ENCODE results near the gene ADIPOR2. TPM values are rescaled to one million over a fixed set of nuclear protein-coding genes. Genes with fewer than 3 reads are reported as not detected.
"Not testable (repeated sequence)": the region's sequence is repeated elsewhere in the genome, so short reads cannot be mapped to it uniquely, and the experiment has no call there.

ADIPOR2 gene
- total RNA-seq, 1 donor from 2014 or later: 22.7 TPM

GRCh38 chr12:1724250-1724649, 33.4 kb downstream of the ADIPOR2 start:
- Histone ChIP-seq H3K27me3 (ENCODE audit: control insufficient read depth, insufficient read depth, low read length) (no peaks in the 10 kb centered on the region), H3K4me3 (ENCODE audit: low read depth, low read length) (no peak overlapping the region), H3K36me3 (ENCODE audit: control insufficient read depth, insufficient read depth, low read length) (no peaks in the 10 kb centered on the region)
- DNase-seq (ENCODE audit: low read depth): no peak
- no peak for TF ChIP-seq CTCF (IDR thresholded peaks at IDR 0.05; ENCODE audit: insufficient read depth, low read length, poor library complexity, severe bottlenecking)

GRCh38 chr12:1726753-1727152, 35.9 kb downstream of the ADIPOR2 start:
- Histone ChIP-seq H3K27me3 (ENCODE audit: control insufficient read depth, insufficient read depth, low read length) (no peaks in the 10 kb centered on the region), H3K36me3 (ENCODE audit: control insufficient read depth, insufficient read depth, low read length) (no peaks in the 10 kb centered on the region), H3K4me3 (ENCODE audit: low read depth, low read length) (no peak overlapping the region)
- no peak for TF ChIP-seq CTCF (IDR thresholded peaks at IDR 0.05; ENCODE audit: insufficient read depth, low read length, poor library complexity, severe bottlenecking)
- no peak for DNase-seq (ENCODE audit: low read depth)

GRCh38 chr12:1728824-1729223, 38.0 kb downstream of the ADIPOR2 start:
- H3K27me3 ChIP-seq (ENCODE audit: control insufficient read depth, insufficient read depth, low read length): no peaks in the 10 kb centered on the region
- no peak for DNase-seq (ENCODE audit: low read depth)
- no peak for TF ChIP-seq CTCF (IDR thresholded peaks at IDR 0.05; ENCODE audit: insufficient read depth, low read length, poor library complexity, severe bottlenecking)
- H3K4me3 ChIP-seq (ENCODE audit: low read depth, low read length): no peak overlapping the region
- no peaks in the 10 kb centered on the region for H3K36me3 ChIP-seq (ENCODE audit: control insufficient read depth, insufficient read depth, low read length)

- H3K27me3 ChIP-seq (ENCODE audit: control insufficient read depth, insufficient read depth, low read length): no peaks in the 10 kb centered on the region
- H3K36me3 ChIP-seq (ENCODE audit: control insufficient read depth, insufficient read depth, low read length): no peaks in the 10 kb centered on the region
- TF ChIP-seq CTCF (IDR thresholded peaks at IDR 0.05; ENCODE audit: insufficient read depth, low read length, poor library complexity, severe bottlenecking): no peak
- no peak overlapping the region for H3K4me3 ChIP-seq (ENCODE audit: low read depth, low read length)
- DNase-seq (ENCODE audit: low read depth): no peak
Measured at GRCh38 chr12:1731019-1731687, 40.3 kb downstream of the ADIPOR2 start.

- H3K27me3 ChIP-seq (ENCODE audit: control insufficient read depth, insufficient read depth, low read length); H3K36me3 ChIP-seq (ENCODE audit: control insufficient read depth, insufficient read depth, low read length); H3K4me3 ChIP-seq (ENCODE audit: low read depth, low read length); DNase-seq (ENCODE audit: low read depth): not testable (repeated sequence)
Measured at GRCh38 chr12:1731688-1732078, 40.8 kb downstream of the ADIPOR2 start.

- H3K27me3 ChIP-seq (ENCODE audit: control insufficient read depth, insufficient read depth, low read length): no peaks in the 10 kb centered on the region
- H3K4me3 ChIP-seq (ENCODE audit: low read depth, low read length): no peak overlapping the region
- no peak for TF ChIP-seq CTCF (IDR thresholded peaks at IDR 0.05; ENCODE audit: insufficient read depth, low read length, poor library complexity, severe bottlenecking)
- no peaks in the 10 kb centered on the region for H3K36me3 ChIP-seq (ENCODE audit: control insufficient read depth, insufficient read depth, low read length)
- no peak for DNase-seq (ENCODE audit: low read depth)
Measured at GRCh38 chr12:1732914-1733313, 42.0 kb downstream of the ADIPOR2 start.

- H3K36me3 ChIP-seq (ENCODE audit: control insufficient read depth, insufficient read depth, low read length); DNase-seq (ENCODE audit: low read depth); H3K27me3 ChIP-seq (ENCODE audit: control insufficient read depth, insufficient read depth, low read length); H3K4me3 ChIP-seq (ENCODE audit: low read depth, low read length): not testable (repeated sequence)
Measured at GRCh38 chr12:1733712-1734111, 42.8 kb downstream of the ADIPOR2 start.
